Measurements from ENCODE around the gene FAM9C. TPM values are rescaled to one million over a fixed set of nuclear protein-coding genes. Genes with fewer than 3 reads are reported as not detected.
"Not testable (repeated sequence)": the region's sequence is repeated elsewhere in the genome, so short reads cannot be mapped to it uniquely, and the experiment has no call there.

Gene FAM9C
- total RNA-seq, 1 donor from 2014 or later: not detected

- ATAC-seq: no peak
- Histone ChIP-seq H3K27ac (no peak overlapping the region), H3K9me3 (no peaks in the 10 kb centered on the region), H3K27me3 (no peaks in the 10 kb centered on the region), H3K4me1 (peaks cover 14% of the 10 kb centered on the region), H3K4me3 (no peak overlapping the region), H3K36me3 (no peaks in the 10 kb centered on the region)
- no peak for DNase-seq
- intact Hi-C loops (cut with DNase I): no loop called here
- TF ChIP-seq CTCF (IDR thresholded peaks at IDR 0.05): no peak
Measured at GRCh38 chrX:13026877-13027652, 17.4 kb downstream of the FAM9C start.

- DNase-seq (no peak), ATAC-seq (no peak)
- Histone ChIP-seq H3K27ac (no peak overlapping the region), H3K36me3 (no peaks in the 10 kb centered on the region), H3K27me3 (no peaks in the 10 kb centered on the region), H3K4me3 (no peak overlapping the region), H3K4me1 (peaks cover 8% of the 10 kb centered on the region), H3K9me3 (no peaks in the 10 kb centered on the region)
- intact Hi-C loops (cut with DNase I): no loop called here
- TF ChIP-seq CTCF (IDR thresholded peaks at IDR 0.05): no peak
Measured at GRCh38 chrX:13024986-13025385, 19.4 kb downstream of the FAM9C start.

- DNase-seq: no peak
- TF ChIP-seq CTCF (IDR thresholded peaks at IDR 0.05): no peak
- H3K4me3 ChIP-seq: no peak overlapping the region
- no peak for ATAC-seq
- H3K4me1 ChIP-seq: no peaks in the 10 kb centered on the region
- no peaks in the 10 kb centered on the region for H3K27me3 ChIP-seq
- no peaks in the 10 kb centered on the region for H3K9me3 ChIP-seq
- H3K36me3 ChIP-seq: no peaks in the 10 kb centered on the region
- H3K27ac ChIP-seq: no peak overlapping the region
- intact Hi-C loops (cut with DNase I): no loop called here
Measured at GRCh38 chrX:13023979-13024378, 20.4 kb downstream of the FAM9C start.

GRCh38 chrX:13023567-13023966, 20.9 kb downstream of the FAM9C start:
- H3K4me3 ChIP-seq: no peak overlapping the region
- no peaks in the 10 kb centered on the region for H3K36me3 ChIP-seq
- no peaks in the 10 kb centered on the region for H3K9me3 ChIP-seq
- intact Hi-C loops (cut with DNase I): no loop called here
- TF ChIP-seq CTCF (IDR thresholded peaks at IDR 0.05): no peak
- ATAC-seq (no peak), DNase-seq (no peak)
- no peaks in the 10 kb centered on the region for H3K4me1 ChIP-seq
- H3K27me3 ChIP-seq: no peaks in the 10 kb centered on the region
- H3K27ac ChIP-seq: no peak overlapping the region

GRCh38 chrX:13022926-13023325, 21.5 kb downstream of the FAM9C start:
- intact Hi-C loops (cut with DNase I): no loop called here

GRCh38 chrX:13016731-13017130, 27.7 kb downstream of the FAM9C start:
- ATAC-seq; H3K27me3 ChIP-seq; H3K27ac ChIP-seq; DNase-seq; intact Hi-C loops (cut with DNase I); H3K36me3 ChIP-seq; H3K4me3 ChIP-seq; H3K9me3 ChIP-seq: not testable (repeated sequence)
- peaks cover 13% of the 10 kb centered on the region for H3K4me1 ChIP-seq

More at GRCh38 chrX:13022926-13023325, 21.5 kb downstream of the FAM9C start:
- H3K4me1 ChIP-seq: no peaks in the 10 kb centered on the region
- DNase-seq: no peak
- no peaks in the 10 kb centered on the region for H3K9me3 ChIP-seq
- TF ChIP-seq CTCF (IDR thresholded peaks at IDR 0.05): no peak
- no peak for ATAC-seq
- no peaks in the 10 kb centered on the region for H3K36me3 ChIP-seq
- H3K27ac ChIP-seq: no peak overlapping the region
- no peak overlapping the region for H3K4me3 ChIP-seq
- no peaks in the 10 kb centered on the region for H3K27me3 ChIP-seq

Data from upper lobe of right lung (tissue), 1 donor.